ENCODE data around the gene TMEM184A. TPM values are rescaled to one million over a fixed set of nuclear protein-coding genes. Genes with fewer than 3 reads are reported as not detected.

The TMEM184A gene
- total and polyA plus RNA-seq, 2 experiments from 2014 or later: not detected

DNA sequence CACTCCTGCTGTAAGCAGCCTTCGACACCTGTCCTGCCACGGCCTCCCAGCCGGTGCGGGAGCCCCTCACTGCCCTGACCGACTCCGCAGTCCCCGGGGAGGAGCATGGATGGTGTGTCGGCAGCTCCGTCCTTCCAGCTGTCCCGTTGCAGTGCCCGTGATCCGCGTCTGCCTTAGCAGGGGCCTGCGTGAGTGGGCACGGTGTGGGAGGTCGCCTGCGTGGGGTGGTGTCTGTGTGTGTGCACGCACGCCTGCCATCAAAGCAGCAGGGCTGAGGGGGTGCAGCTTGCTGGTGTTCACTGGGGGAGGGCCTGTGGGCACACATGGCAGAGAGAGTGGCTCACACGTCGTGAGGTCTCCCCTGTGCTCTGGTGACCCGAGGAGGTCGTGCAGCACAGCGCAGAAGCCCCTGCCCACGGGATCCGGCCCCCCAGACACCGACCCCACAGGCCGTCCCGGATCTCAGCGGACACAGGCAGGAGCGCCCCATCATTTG lies 15.2 kb downstream of the TMEM184A start:
- WGBS, 2 experiments (ENCODE audit: low coverage in 1 of 2, low lambda C conversion rate in 2 of 2, missing lambda C conversion rate in 2 of 2): 93 to 94% methylated on average over 31 of the region's 31 CpGs

DNA sequence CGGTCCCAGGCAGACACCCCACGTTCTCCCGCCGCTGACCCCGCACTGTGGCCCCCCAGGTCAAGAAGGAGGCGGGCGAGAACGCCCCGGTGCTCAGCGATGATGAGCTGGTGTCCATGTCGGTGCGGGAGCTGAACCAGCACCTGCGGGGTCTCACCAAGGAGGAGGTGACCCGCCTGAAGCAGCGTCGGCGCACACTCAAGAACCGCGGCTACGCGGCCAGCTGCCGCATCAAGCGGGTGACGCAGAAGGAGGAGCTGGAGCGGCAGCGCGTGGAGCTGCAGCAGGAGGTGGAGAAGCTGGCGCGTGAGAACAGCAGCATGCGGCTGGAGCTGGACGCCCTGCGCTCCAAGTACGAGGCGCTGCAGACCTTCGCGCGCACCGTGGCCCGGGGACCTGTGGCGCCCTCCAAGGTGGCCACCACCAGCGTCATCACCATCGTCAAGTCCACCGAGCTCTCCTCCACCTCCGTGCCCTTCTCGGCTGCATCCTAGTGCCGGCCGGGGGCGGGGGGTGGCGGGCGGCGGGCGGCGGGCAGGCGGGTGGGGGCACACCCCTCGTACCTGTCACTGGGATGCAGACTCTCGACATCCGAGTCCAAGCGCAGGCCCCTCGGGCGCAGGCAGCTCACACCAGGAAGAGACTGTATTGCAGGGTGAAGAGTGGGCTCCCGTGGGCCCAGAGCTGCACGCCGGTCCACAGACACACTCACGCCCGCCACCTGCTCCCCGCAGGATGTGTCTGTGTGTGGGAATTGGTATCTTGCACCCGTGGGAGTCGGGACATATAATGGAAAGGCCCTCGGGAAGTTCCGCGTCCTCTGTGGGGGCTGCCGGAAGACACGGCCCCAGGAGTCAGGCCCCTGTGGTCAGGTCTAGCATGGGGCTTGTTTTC lies 15.9 kb downstream of the TMEM184A start:
- DNase-seq: no peak
- in situ Hi-C loops (cut with MboI): no loop called here
- Histone ChIP-seq H3K4me2 (ENCODE audit: unreplicated experiment) (no peak overlapping the region), H3K4me3 (no peak overlapping the region), H3K9ac (no peak overlapping the region), H2AFZ (no peak overlapping the region), H3K4me1 (ENCODE audit: insufficient read depth) (peaks cover 18% of the 10 kb centered on the region), H3K27me3 (replicated peaks; ENCODE audit: insufficient read depth) (no peaks in the 10 kb centered on the region), H4K20me1 (ENCODE audit: insufficient read depth) (no peaks in the 10 kb centered on the region), H3K79me2 (ENCODE audit: insufficient read depth) (peaks cover 43% of the 10 kb centered on the region), H3K9me2 (ENCODE audit: insufficient read depth) (no peaks in the 10 kb centered on the region), H3F3A (ENCODE audit: insufficient read depth) (peaks cover 3% of the 10 kb centered on the region; the same call in 1 of the 2 replicates), H3K9me3 (ENCODE audit: low read depth) (no peaks in the 10 kb centered on the region), H3K36me3 (ENCODE audit: low read depth) (no peaks in the 10 kb centered on the region; the same call in 1 of the 2 replicates), H3K27ac (no peak overlapping the region; the same call in 1 of the 2 replicates)
- 96 to 97% methylated on average over 59 to 73 of the region's 73 CpGs for WGBS, 2 experiments (ENCODE audit: low coverage in 1 of 2, low lambda C conversion rate in 2 of 2, missing lambda C conversion rate in 2 of 2)
- TF ChIP-seq EZH2 (IDR thresholded peaks at IDR 0.05; ENCODE audit: insufficient read depth, poor library complexity, severe bottlenecking) (no peak), EZH2phosphoT487 (IDR thresholded peaks at IDR 0.05; ENCODE audit: insufficient read depth, low read depth) (no peak)

More for the DNA sequence above, 15.2 kb downstream of the TMEM184A start:
- no peak overlapping the region for H3K27ac ChIP-seq
- H3K9me2 ChIP-seq (ENCODE audit: insufficient read depth): no peaks in the 10 kb centered on the region
- no peak overlapping the region for H3K4me2 ChIP-seq (ENCODE audit: unreplicated experiment)
- H3K9me3 ChIP-seq (ENCODE audit: low read depth): no peaks in the 10 kb centered on the region
- H3F3A ChIP-seq (ENCODE audit: insufficient read depth): peaks cover 3% of the 10 kb centered on the region; the same call in 1 of the 2 replicates
- no peak overlapping the region for H3K4me3 ChIP-seq
- H3K79me2 ChIP-seq (ENCODE audit: insufficient read depth): peaks cover 36% of the 10 kb centered on the region
- H3K9ac ChIP-seq: no peak overlapping the region
- no peaks in the 10 kb centered on the region for H4K20me1 ChIP-seq (ENCODE audit: insufficient read depth)
- in situ Hi-C loops (cut with MboI): no loop called here
- TF ChIP-seq EZH2 (IDR thresholded peaks at IDR 0.05; ENCODE audit: insufficient read depth, poor library complexity, severe bottlenecking) (no peak), EZH2phosphoT487 (IDR thresholded peaks at IDR 0.05; ENCODE audit: insufficient read depth, low read depth) (no peak)
- H3K4me1 ChIP-seq (ENCODE audit: insufficient read depth): peaks cover 18% of the 10 kb centered on the region
- no peaks in the 10 kb centered on the region; the same call in 1 of the 2 replicates for H3K36me3 ChIP-seq (ENCODE audit: low read depth)
- H3K27me3 ChIP-seq (replicated peaks; ENCODE audit: insufficient read depth): no peaks in the 10 kb centered on the region
- DNase-seq: no peak
- no peak overlapping the region for H2AFZ ChIP-seq

DNA sequence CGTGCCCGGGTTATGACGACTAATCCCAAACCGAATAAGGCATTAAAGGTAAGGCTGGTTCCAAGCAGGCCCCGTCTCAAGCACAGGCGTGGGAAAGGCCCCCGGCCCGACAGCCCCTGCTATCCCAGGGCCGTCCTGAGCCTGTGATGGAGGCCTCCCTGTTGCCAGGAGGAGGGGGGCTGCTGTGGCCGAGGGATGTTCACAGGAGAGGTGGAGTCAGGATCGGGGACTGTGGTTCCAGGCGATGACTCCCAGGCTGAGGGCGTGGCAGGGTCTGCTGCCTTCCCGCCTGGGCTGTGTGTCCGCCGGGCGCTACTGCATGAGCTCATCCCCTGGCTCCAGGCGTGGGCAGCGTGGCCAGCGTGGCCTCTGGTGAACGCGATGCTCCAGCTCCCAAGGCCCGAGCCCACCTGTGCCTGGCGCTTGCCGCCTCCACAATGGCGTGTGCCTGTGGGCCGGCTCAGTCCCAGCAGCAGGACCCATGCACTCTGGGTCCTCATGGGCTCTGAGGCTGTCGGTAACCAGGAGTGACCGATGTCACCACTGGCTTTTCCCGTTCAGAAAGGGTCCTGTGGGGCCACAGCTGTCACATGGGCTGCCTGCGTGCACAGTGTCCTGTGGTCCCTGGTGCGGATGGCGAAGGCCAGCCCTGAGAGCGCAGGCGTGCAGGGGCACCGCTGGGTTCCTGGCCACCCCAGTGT lies 16.7 kb downstream of the TMEM184A start:
- no peaks in the 10 kb centered on the region for H3K9me3 ChIP-seq (ENCODE audit: low read depth)
- no peak for TF ChIP-seq EZH2 (IDR thresholded peaks at IDR 0.05; ENCODE audit: insufficient read depth, poor library complexity, severe bottlenecking)
- TF ChIP-seq EZH2phosphoT487 (IDR thresholded peaks at IDR 0.05; ENCODE audit: insufficient read depth, low read depth): no peak
- in situ Hi-C loops (cut with MboI): no loop called here
- peak overlapping the region; percentile 99 for H3K27ac ChIP-seq
- peaks cover 21% of the 10 kb centered on the region for H3K4me1 ChIP-seq (ENCODE audit: insufficient read depth)
- no peaks in the 10 kb centered on the region for H3K9me2 ChIP-seq (ENCODE audit: insufficient read depth)
- no peaks in the 10 kb centered on the region for H4K20me1 ChIP-seq (ENCODE audit: insufficient read depth)
- H3K4me2 ChIP-seq (ENCODE audit: unreplicated experiment): peak overlapping the region; percentile 32
- no peaks in the 10 kb centered on the region; the same call in 1 of the 2 replicates for H3K36me3 ChIP-seq (ENCODE audit: low read depth)
- H2AFZ ChIP-seq: no peak overlapping the region
- WGBS, 2 experiments (ENCODE audit: low coverage in 1 of 2, low lambda C conversion rate in 2 of 2, missing lambda C conversion rate in 2 of 2): 54 to 60% methylated on average over 31 to 34 of the region's 36 CpGs
- peak; percentile 88 for DNase-seq
- peaks cover 51% of the 10 kb centered on the region for H3K79me2 ChIP-seq (ENCODE audit: insufficient read depth)
- H3K27me3 ChIP-seq (replicated peaks; ENCODE audit: insufficient read depth): no peaks in the 10 kb centered on the region
- peak overlapping the region; percentile 9; the same call in 1 of the 2 replicates for H3K4me3 ChIP-seq
- H3K9ac ChIP-seq: peak overlapping the region; percentile 98
- H3F3A ChIP-seq (ENCODE audit: insufficient read depth): peaks cover 3% of the 10 kb centered on the region; the same call in 1 of the 2 replicates

DNA sequence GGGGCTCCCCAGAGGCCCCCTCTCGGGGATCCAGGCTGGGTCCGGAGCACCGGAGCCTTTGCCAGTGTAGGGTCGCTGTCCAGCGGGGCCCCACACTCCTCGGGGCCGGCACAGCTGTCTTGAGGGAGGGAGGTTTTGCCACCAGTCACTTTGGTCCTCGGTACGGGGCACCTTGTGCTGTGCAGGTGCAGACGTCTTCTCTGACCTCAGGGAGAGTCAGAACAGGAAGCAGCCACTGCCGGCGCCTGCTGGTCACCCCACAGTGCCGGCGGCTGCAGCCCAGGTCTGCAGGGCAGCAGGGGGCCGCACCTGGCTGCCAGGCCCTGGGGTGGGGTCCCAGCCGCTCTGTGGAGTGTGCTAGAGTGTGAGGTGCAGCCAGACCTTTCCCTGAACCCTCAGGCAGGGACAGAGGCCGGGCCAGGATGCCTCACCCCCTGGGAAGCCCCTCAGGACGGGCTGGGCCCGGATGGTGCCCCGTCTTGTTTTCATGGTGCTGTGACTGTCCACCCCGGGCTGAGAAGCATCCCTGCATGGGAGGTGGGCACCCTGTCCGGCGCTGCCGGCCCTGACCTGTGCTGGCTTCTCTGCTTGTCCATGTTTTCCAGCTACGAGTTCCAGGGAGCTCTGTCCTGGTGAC lies 17.3 kb downstream of the TMEM184A start:
- Histone ChIP-seq H4K20me1 (ENCODE audit: insufficient read depth) (no peaks in the 10 kb centered on the region), H3K9me2 (ENCODE audit: insufficient read depth) (no peaks in the 10 kb centered on the region), H3F3A (ENCODE audit: insufficient read depth) (peaks cover 4% of the 10 kb centered on the region), H2AFZ (no peak overlapping the region), H3K4me2 (ENCODE audit: unreplicated experiment) (peak overlapping the region; percentile 32), H3K79me2 (ENCODE audit: insufficient read depth) (peaks cover 56% of the 10 kb centered on the region), H3K36me3 (ENCODE audit: low read depth) (no peaks in the 10 kb centered on the region; the same call in 1 of the 2 replicates), H3K27me3 (replicated peaks; ENCODE audit: insufficient read depth) (no peaks in the 10 kb centered on the region), H3K9me3 (ENCODE audit: low read depth) (no peaks in the 10 kb centered on the region), H3K9ac (peak overlapping the region; percentile 98), H3K27ac (peak overlapping the region; percentile 99), H3K4me3 (peak overlapping the region; percentile 76), H3K4me1 (ENCODE audit: insufficient read depth) (peaks cover 26% of the 10 kb centered on the region)
- TF ChIP-seq EZH2phosphoT487 (IDR thresholded peaks at IDR 0.05; ENCODE audit: insufficient read depth, low read depth): no peak
- no peak for TF ChIP-seq EZH2 (IDR thresholded peaks at IDR 0.05; ENCODE audit: insufficient read depth, poor library complexity, severe bottlenecking)
- no peak for DNase-seq
- 73 to 78% methylated on average over 20 to 24 of the region's 25 CpGs for whole genome bisulfite sequencing, 2 experiments (ENCODE audit: low coverage in 1 of 2, low lambda C conversion rate in 2 of 2, missing lambda C conversion rate in 2 of 2)
- in situ Hi-C loops (cut with MboI): no loop called here

Measured in GM23248 (cell line).